H1 (cell line): ENCODE measurements around the gene SSX2IP. TPM values are rescaled to one million over a fixed set of nuclear protein-coding genes. Genes with fewer than 3 reads are reported as not detected.

ENCODE experiments used
- CTCF ChIA-PET: fragments of 300-600 bp; sonication (Branson Sonifier 250); formaldehyde crosslinking; loops from one replicate; lab custom pipeline; 2021; ENCODE audit not compliant: partially characterized antibody; lab: Charles Lee
- POLR2A ChIA-PET: fragments of 300-600 bp; sonication (Branson Sonifier 250); formaldehyde crosslinking; loops from one replicate; lab custom pipeline; 2021; ENCODE audit warnings: inconsistent platforms; ENCODE audit not compliant: partially characterized antibody; lab: Charles Lee
- DNase-seq, 2 experiments: peaks; one replicate each; pipeline versions ENCODE4 v3.0.0 to v3.0.0-alpha.2; 2010 to 2022; ENCODE audit warnings: low spot score in 2 of 2, low read depth in 1 of 2, mixed read lengths in 1 of 2
- FAIRE-seq: peaks from 2 replicates; lab custom pipeline; 2011; peaks lifted over from hg19 to GRCh38; lab: Jason Lieb, UNC
- H2AFZ ChIP-seq: 2 replicates; pipeline ENCODE4 v1.8.1; 2012; ENCODE audit warnings: low read length, inconsistent platforms
- H2AK5ac ChIP-seq: 2 replicates; pipeline ENCODE4 v1.6.1; 2013; ENCODE audit warnings: low read depth, low read length
- H2BK120ac ChIP-seq: replicated peaks from 2 replicates; pipeline ENCODE3; 2013; ENCODE audit warnings: low read depth, low read length, inconsistent platforms
- H2BK12ac ChIP-seq: 2 replicates; pipeline ENCODE4 v1.6.1; 2013; ENCODE audit warnings: low read depth, low read length
- H2BK15ac ChIP-seq: 2 replicates; pipeline ENCODE4 v1.6.1; 2013; ENCODE audit warnings: low read length
- H2BK20ac ChIP-seq: 2 replicates; pipeline ENCODE4 v1.6.1; 2013; ENCODE audit warnings: low read length
- H2BK5ac ChIP-seq: 2 replicates; pipeline ENCODE4 v1.6.1; 2013; ENCODE audit warnings: low read depth, low read length
- H3K14ac ChIP-seq: 2 replicates; pipeline ENCODE4 v1.6.1; 2013; ENCODE audit warnings: inconsistent platforms; ENCODE audit not compliant: insufficient read length
- H3K18ac ChIP-seq: 2 replicates; pipeline ENCODE4 v1.6.1; 2013; ENCODE audit warnings: low read length; ENCODE audit errors: extremely low read depth
- H3K23ac ChIP-seq: 2 replicates; pipeline ENCODE4 v1.6.1; 2013; ENCODE audit warnings: inconsistent platforms; ENCODE audit not compliant: insufficient read length
- H3K23me2 ChIP-seq: 2 replicates; pipeline ENCODE4 v1.6.1; 2013; ENCODE audit warnings: low read depth, low read length
- H3K27ac ChIP-seq: 2 replicates; pipeline ENCODE4 v1.6.1; 2011; ENCODE audit warnings: low read depth, low read length, inconsistent platforms
- H3K27me3 ChIP-seq, 4 experiments: replicated peaks in 1 of 4; 1 replicate in 1 of 4; 2 replicates in 3 of 4; pipeline versions ENCODE4 v1.6.1 to v1.8.1; 2011 to 2013; ENCODE audit warnings: low read length in 3 of 4, mild to moderate bottlenecking in 3 of 4, inconsistent platforms in 2 of 4, mixed read lengths in 2 of 4, moderate library complexity in 1 of 4; ENCODE audit not compliant: control insufficient read depth in 3 of 4, insufficient read depth in 3 of 4; ENCODE audit errors: extremely low read depth in 1 of 4
- H3K36me3 ChIP-seq, 4 experiments: 2 replicates each; pipeline versions ENCODE4 v1.6.1 to v1.8.1; 2011 to 2013; ENCODE audit warnings: mild to moderate bottlenecking in 4 of 4, low read length in 3 of 4, moderate library complexity in 2 of 4, control low read depth in 1 of 4, inconsistent platforms in 1 of 4; ENCODE audit not compliant: insufficient read depth in 4 of 4, control insufficient read depth in 2 of 4
- H3K4ac ChIP-seq: replicated peaks from 2 replicates; pipeline ENCODE3; 2013; ENCODE audit warnings: low read length, low read depth, mixed read lengths, inconsistent platforms; ENCODE audit not compliant: insufficient read length
- H3K4me1 ChIP-seq, 4 experiments: replicated peaks in 1 of 4; 1 replicate in 1 of 4; 2 replicates in 3 of 4; pipeline versions ENCODE4 v1.6.1 to v1.8.1; 2011 to 2013; ENCODE audit warnings: low read length in 3 of 4, inconsistent platforms in 2 of 4, mixed read lengths in 1 of 4; ENCODE audit not compliant: insufficient read depth in 4 of 4, control insufficient read depth in 3 of 4
- H3K4me2 ChIP-seq, 2 experiments: 2 replicates each; pipeline versions ENCODE4 v1.6.1 to v1.8.1; 2011 to 2013; ENCODE audit warnings: low read depth in 2 of 2, low read length in 2 of 2, control low read depth in 1 of 2, inconsistent platforms in 1 of 2, mild to moderate bottlenecking in 1 of 2; ENCODE audit not compliant: insufficient read depth in 1 of 2
- H3K4me3 ChIP-seq, 4 experiments: fragments of 200-600, 300-600 bp in 1 of 4; sonication (generic), shearing (Covaris generic), sonication (Bioruptor Twin) in 1 of 4; 2 replicates each; pipeline versions ENCODE4 v1.5.1 to v1.8.1; 2011 to 2016; ENCODE audit warnings: low read length in 4 of 4, low read depth in 3 of 4, control low read depth in 2 of 4, inconsistent platforms in 2 of 4, mild to moderate bottlenecking in 2 of 4, mixed read lengths in 1 of 4, moderate library complexity in 1 of 4; ENCODE audit not compliant: insufficient read depth in 2 of 4; ENCODE audit errors: extremely low read depth in 1 of 4
- H3K56ac ChIP-seq: replicated peaks from 2 replicates; pipeline ENCODE3; 2013; ENCODE audit warnings: low read depth, mild to moderate bottlenecking, mixed read lengths, low read length, inconsistent platforms; ENCODE audit not compliant: insufficient read length
- H3K79me1 ChIP-seq: 2 replicates; pipeline ENCODE4 v1.6.1; 2013; ENCODE audit warnings: low read depth, low read length, control low read depth
- H3K79me2 ChIP-seq, 2 experiments: 2 replicates each; pipeline versions ENCODE4 v1.6.1 to v1.8.1; 2012 to 2013; ENCODE audit warnings: low read length in 2 of 2, mild to moderate bottlenecking in 2 of 2, inconsistent platforms in 1 of 2; ENCODE audit not compliant: insufficient read depth in 2 of 2, control insufficient read depth in 1 of 2
- H3K9ac ChIP-seq, 4 experiments: replicated peaks in 1 of 4; 1 replicate in 1 of 4; 2 replicates in 3 of 4; pipeline versions ENCODE4 v1.6.1 to v1.8.1; 2011 to 2013; ENCODE audit warnings: low read depth in 3 of 4, low read length in 3 of 4, control low read depth in 2 of 4, mild to moderate bottlenecking in 2 of 4, moderate library complexity in 2 of 4, inconsistent platforms in 1 of 4; ENCODE audit errors: extremely low read depth in 1 of 4
- H3K9me3 ChIP-seq, 2 experiments: 2 replicates each; pipeline versions ENCODE4 v1.6.1 to v1.8.1; 2012 to 2013; ENCODE audit warnings: mild to moderate bottlenecking in 2 of 2, moderate library complexity in 2 of 2, control low read depth in 1 of 2, inconsistent platforms in 1 of 2, low read depth in 1 of 2, low read length in 1 of 2, mixed read lengths in 1 of 2; ENCODE audit not compliant: insufficient read depth in 2 of 2
- H4K20me1 ChIP-seq, 2 experiments: replicated peaks in 1 of 2; 2 replicates each; pipeline versions ENCODE3 to v1.8.1; 2011 to 2013; ENCODE audit warnings: inconsistent platforms in 2 of 2, low read length in 2 of 2, mild to moderate bottlenecking in 1 of 2; ENCODE audit not compliant: insufficient read depth in 2 of 2, control insufficient read depth in 1 of 2
- H4K5ac ChIP-seq: 2 replicates; pipeline ENCODE4 v1.6.1; 2013; ENCODE audit warnings: low read length, low read depth, mixed read lengths, inconsistent platforms; ENCODE audit not compliant: insufficient read length
- H4K8ac ChIP-seq: 2 replicates; pipeline ENCODE4 v1.8.0; 2013; ENCODE audit warnings: mild to moderate bottlenecking, moderate library complexity, low read length, inconsistent platforms; ENCODE audit not compliant: insufficient read depth; ENCODE audit errors: extremely low read depth
- H4K91ac ChIP-seq: replicated peaks from 2 replicates; pipeline ENCODE3; 2013; ENCODE audit warnings: low read length, mixed read lengths, inconsistent platforms; ENCODE audit not compliant: insufficient read length
- ASH2L ChIP-seq: fragments of 200-600, 300-600 bp; sonication (generic); IDR thresholded peaks from one replicate; pipeline ENCODE4 v1.7.1; 2017; ENCODE audit warnings: low read length
- WGBS, 2 experiments: shearing (Covaris generic) in 1 of 2; methylation state at CpG; one replicate each; pipeline versions ENCODE4 v1.1.6 to v1.1.7; 2013 to 2015; ENCODE audit warnings: low lambda C conversion rate in 2 of 2, mixed read lengths in 2 of 2, inconsistent platforms in 1 of 2, low coverage in 1 of 2, missing lambda C conversion rate in 1 of 2; ENCODE audit not compliant: insufficient replicate concordance in 2 of 2, insufficient coverage in 1 of 2, insufficient read length in 1 of 2; ENCODE audit errors: extremely low coverage in 1 of 2, missing lambda C conversion rate in 1 of 2; 5-methylcytosine and 5-hydroxymethylcytosine counted together
- polyA plus RNA-seq, 7 experiments: library from polyadenylated mRNA; depleted of rRNA in 3 of 7; stranded (reverse) in 5 of 7; unstranded in 2 of 7; fragments of >200 nt in 5 of 7; fragments of 200-250 nt in 2 of 7; gene quantifications; 1 replicate in 5 of 7; 2 replicates in 1 of 7; 4 replicates in 1 of 7; pipeline versions ENCODE4 v1.2.1 to v1.2.3, GENCODE V29; 2011 to 2013; ENCODE audit warnings: missing spikeins in 2 of 7, mixed read lengths in 2 of 7
- total RNA-seq: library from RNA; stranded (reverse); fragmentation: NEBNext Ultra II Directional; extraction: Animal tissue kit (Norgen Biotek cat#: 25700); gene quantifications from 2 replicates; pipeline ENCODE4 v1.2.1, GENCODE V29; 2021

The SSX2IP gene
- total and polyA plus RNA-seq, 2 of the 8 experiments (the other 6 are each of a cell fraction or from before 2014, with no cell fraction given), result 4.0 to 31.3 TPM

GRCh38 chr1:84711121-84711520 is 20.9 kb upstream of the SSX2IP start:
- Histone ChIP-seq H3K23me2 (no peaks in the 10 kb centered on the region), H4K8ac (no peak overlapping the region), H3K14ac (no peak overlapping the region), H2AK5ac (no peak overlapping the region), H2BK15ac (no peak overlapping the region), H4K20me1 (no peaks in the 10 kb centered on the region), H2BK5ac (no peak overlapping the region), H3K4me2 (no peak overlapping the region), H3K4ac (no peak overlapping the region), H3K23ac (no peak overlapping the region), H4K5ac (no peak overlapping the region), H3K9ac (no peak overlapping the region), H3K9me3 (no peaks in the 10 kb centered on the region), H2BK120ac (no peak overlapping the region), H4K91ac (no peak overlapping the region), H3K36me3 (no peaks in the 10 kb centered on the region), H3K79me1 (no peaks in the 10 kb centered on the region), H3K4me3 (no peak overlapping the region), H3K27me3 (no peaks in the 10 kb centered on the region), H3K4me1 (peaks cover 0 to 5% (median 2%) of the 10 kb centered on the region in 4 experiments; a peak in 3 of 7 replicates), H3K56ac (no peak overlapping the region), H3K18ac (no peak overlapping the region), H2BK12ac (no peak overlapping the region), H2AFZ (no peak overlapping the region), H3K27ac (no peak overlapping the region), H2BK20ac (no peak overlapping the region), H3K79me2 (no peaks in the 10 kb centered on the region)
- POLR2A ChIA-PET, result interaction anchor here (1.0 kb wide), 1 partner anchor 22 kb away, joined by 3 read pairs; no protein-coding TSS in a partner anchor
- DNase-seq (no peak), FAIRE-seq (no peak)
- TF ChIP-seq ASH2L, result no peak
- WGBS, 2 experiments, result 80% methylated on average over 1 of the region's 1 CpG; no CpG with 5 or more reads in 1 of the 2 experiments
- CTCF ChIA-PET, result interaction anchor here (1.0 to 5.6 kb wide), 4 partner anchors 12 to 92 kb away, joined by 4 to 55 read pairs (median 4); no protein-coding TSS in a partner anchor
